Mammary microvascular endothelial cell (primary cell): ENCODE measurements around the gene SUPT20H. TPM values are rescaled to one million over a fixed set of nuclear protein-coding genes. Genes with fewer than 3 reads are reported as not detected.

Source experiments
- total RNA-seq: library from RNA; depleted of rRNA; stranded (reverse); fragments of >200 nt; gene quantifications from 2 replicates; pipeline ENCODE4 v1.2.3, GENCODE V29; 2015

SUPT20H gene
- 32.8 and 40.8 TPM in 2 replicates for total RNA-seq

DNA sequence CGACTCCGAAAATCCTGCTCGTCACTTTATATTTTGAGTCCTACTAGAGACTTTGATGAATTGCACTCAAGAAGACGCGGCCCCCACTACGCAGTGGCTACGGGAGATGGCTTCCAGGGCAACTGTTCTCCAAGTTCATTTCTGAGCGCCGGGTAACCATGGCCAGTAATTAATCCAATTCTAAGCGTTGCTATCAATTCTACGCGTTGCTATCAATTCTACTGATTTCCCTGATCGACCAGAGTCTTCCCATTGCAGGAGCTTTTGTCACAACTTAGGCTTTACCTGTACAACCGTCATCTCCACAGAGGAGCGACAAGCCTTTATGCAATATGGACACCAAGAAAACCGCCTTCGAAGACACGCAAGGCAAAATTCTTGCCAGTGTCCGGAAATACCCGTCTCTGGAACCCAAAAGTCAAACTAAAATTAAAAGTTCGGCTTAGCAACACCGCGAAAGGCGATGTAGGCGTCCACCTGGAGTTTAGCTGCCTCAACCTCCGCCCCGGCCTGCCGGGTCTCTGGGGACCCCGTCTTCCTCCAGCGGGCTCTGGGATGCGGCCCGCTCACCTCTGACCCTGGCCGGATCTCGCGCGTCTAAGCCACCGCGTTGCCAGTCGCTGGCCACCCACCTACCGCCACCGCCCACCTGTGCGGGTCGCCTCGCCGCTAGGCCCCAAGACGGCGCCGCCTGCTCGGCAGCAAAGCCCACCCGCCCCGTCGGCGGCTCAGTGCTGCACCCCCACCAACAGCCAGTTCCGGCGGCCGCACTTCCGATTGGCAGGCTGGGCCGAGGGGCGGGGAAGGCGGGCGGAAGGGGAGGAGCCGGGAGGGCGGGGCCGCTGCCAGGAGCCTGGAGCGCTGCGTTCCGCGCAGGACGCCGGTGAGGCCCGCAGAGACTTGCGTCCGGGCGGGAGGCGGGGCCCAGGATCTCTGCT, at the start of gene SUPT20H:
SUPT20H (minus strand) TSS at position 779 of the 938 bp plus-strand sequence. CDS start 8,198 bp downstream, outside the sequence.

DNA sequence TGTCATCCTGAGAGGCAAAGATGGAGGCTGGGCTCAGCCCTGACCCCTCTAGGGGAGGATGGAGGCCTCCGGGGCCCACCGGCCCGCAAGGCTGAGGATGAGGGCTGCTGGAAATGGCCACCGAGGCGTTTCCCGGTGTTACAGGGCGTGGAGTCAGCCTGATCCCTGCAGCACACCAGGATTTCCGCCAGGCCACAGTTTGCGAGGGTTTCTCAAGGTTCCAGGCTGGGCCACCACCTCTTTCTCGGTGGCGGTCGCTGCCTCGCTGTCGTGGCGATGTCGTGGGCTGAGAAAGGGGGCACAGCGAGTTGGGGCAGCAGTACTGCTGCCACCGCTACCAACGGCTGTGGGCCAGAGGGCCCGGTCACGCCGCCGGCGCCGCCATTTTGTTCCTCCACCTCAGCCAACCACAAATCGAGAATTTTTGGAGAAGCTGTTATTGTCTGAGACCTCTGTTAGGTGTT, 45.8 kb upstream of the SUPT20H start, which contains the start of gene CSNK1A1L:
CSNK1A1L (minus strand) TSS at position 414 of the 464 bp plus-strand sequence; CDS start at position 6, 408 bp downstream.

GRCh38 chr13:36999054-36999714, 60.3 kb downstream of the SUPT20H start, which contains the start of gene ALG5:
Gene ALG5 (minus strand): TSS chr13:36999340. CDS start chr13:36999300, 40 bp downstream.

Other genes with a start within 250 kb of the SUPT20H start
- 2.0 and 2.6 TPM in 2 replicates for gene RFXAP, start 240.5 kb downstream of the SUPT20H start, total RNA-seq
- 7.1 and 9.2 TPM in 2 replicates for gene SMAD9, start 139.4 kb downstream of the SUPT20H start, total RNA-seq
- 31.1 and 37.7 TPM in 2 replicates for gene ALG5, start 60.3 kb downstream of the SUPT20H start, total RNA-seq
- gene EXOSC8, start 58.9 kb downstream of the SUPT20H start, total RNA-seq: 53.0 and 69.0 TPM in 2 replicates
- not detected in 2 replicates for gene CSNK1A1L, start 46.0 kb upstream of the SUPT20H start, total RNA-seq